GM12878 (cell line): ENCODE measurements around the gene PGF. TPM values are rescaled to one million over a fixed set of nuclear protein-coding genes. Genes with fewer than 3 reads are reported as not detected.

Experiments used
- ATF7 ChIP-seq: fragments of 450-650 bp; IDR thresholded peaks from 2 replicates; pipeline ENCODE4 v1.6.1; 2016; ENCODE audit warnings: low read depth, mild to moderate bottlenecking
- BCL3 ChIP-seq: IDR thresholded peaks from 2 replicates; pipeline ENCODE4 v1.6.1; 2011; ENCODE audit warnings: borderline replicate concordance, low read depth, mild to moderate bottlenecking, moderate library complexity, low read length; ENCODE audit not compliant: insufficient read depth, poor library complexity, severe bottlenecking
- HCFC1 ChIP-seq: fragments of 150-350 bp; IDR thresholded peaks from 2 replicates; pipeline ENCODE4 v1.6.1; 2014; ENCODE audit warnings: low read length
- MEF2A ChIP-seq: IDR thresholded peaks from 2 replicates; pipeline ENCODE4 v1.6.1; 2011; ENCODE audit warnings: low read depth, mild to moderate bottlenecking, low read length, moderate library complexity; ENCODE audit not compliant: insufficient read depth
- NBN ChIP-seq: fragments of 450-650 bp; IDR thresholded peaks from 2 replicates; pipeline ENCODE4 v1.6.1; 2016
- RCOR1 ChIP-seq: conservative IDR thresholded peaks from 2 replicates; pipeline ENCODE4 v1.6.1; 2012; ENCODE audit warnings: low read depth, low read length, improper control_type of control experiment
- SKIL ChIP-seq: fragments of 450-650 bp; IDR thresholded peaks from 2 replicates; pipeline ENCODE4 v1.6.1; 2017; ENCODE audit warnings: mild to moderate bottlenecking, low read depth, inconsistent platforms; ENCODE audit not compliant: poor library complexity, severe bottlenecking
- SMC3 ChIP-seq: IDR thresholded peaks from 2 replicates; pipeline ENCODE4 v1.6.1; 2011; ENCODE audit warnings: low read length, improper control_type of control experiment, borderline replicate concordance
- USF2 ChIP-seq: IDR thresholded peaks from 2 replicates; pipeline ENCODE4 v1.6.1; 2011; ENCODE audit warnings: low read depth, low read length, improper control_type of control experiment, borderline replicate concordance
- ZBTB40 ChIP-seq: fragments of 450-650 bp; IDR thresholded peaks from 2 replicates; pipeline ENCODE4 v1.6.1; 2016; ENCODE audit warnings: mild to moderate bottlenecking, moderate library complexity, borderline replicate concordance
- ZSCAN29 ChIP-seq: fragments of 450-650 bp; IDR thresholded peaks from 2 replicates; pipeline ENCODE4 v1.6.1; 2017; ENCODE audit warnings: mild to moderate bottlenecking, moderate library complexity
- polyA plus RNA-seq, 11 experiments: library from polyadenylated mRNA; depleted of rRNA in 4 of 11; unstranded in 6 of 11; stranded (reverse) in 5 of 11; fragments of >200 nt; fragmentation: Nextera tagmentation in 4 of 11; fragmentation: Illumina TruSeq in 1 of 11; extraction: Ambion mirVana in 4 of 11; extraction: Trizol in 1 of 11; gene quantifications; 1 replicate in 1 of 11; 2 replicates in 10 of 11; pipeline versions ENCODE4 v1.2.1 to v1.2.3, GENCODE V29; 2011 to 2016; ENCODE audit warnings: inconsistent platforms in 2 of 11, missing spikeins in 2 of 11, low read depth in 1 of 11
- total RNA-seq, 4 experiments: library from RNA; depleted of rRNA in 3 of 4; stranded (reverse); fragments of >200 nt in 3 of 4; fragmentation: Illumina TruSeq in 1 of 4; extraction: Trizol in 1 of 4; gene quantifications; 2 replicates each; pipeline versions ENCODE4 v1.2.1 to v1.2.3, GENCODE V29; 2013 to 2021
- TF ChIP-seq, protein P1 (sequence below): fragments of 450-650 bp; IDR thresholded peaks from 2 replicates; pipeline ENCODE4 v1.6.1; 2016; ENCODE audit warnings: mild to moderate bottlenecking
- TF ChIP-seq, protein P2 (sequence below): fragments of 150-350 bp; IDR thresholded peaks from 2 replicates; pipeline ENCODE4 v1.6.1; 2016; ENCODE audit warnings: low read depth, low read length
- TF ChIP-seq, protein P3 (sequence below): IDR thresholded peaks from 2 replicates; pipeline ENCODE4 v1.6.1; 2012; ENCODE audit warnings: low read length, inconsistent platforms

Gene PGF
- total and polyA plus RNA-seq, 10 of the 15 experiments (the other 5 are each of a cell fraction or from before 2014, with no cell fraction given) = 0.11 to 5.5 (median 0.63) TPM

DNA sequence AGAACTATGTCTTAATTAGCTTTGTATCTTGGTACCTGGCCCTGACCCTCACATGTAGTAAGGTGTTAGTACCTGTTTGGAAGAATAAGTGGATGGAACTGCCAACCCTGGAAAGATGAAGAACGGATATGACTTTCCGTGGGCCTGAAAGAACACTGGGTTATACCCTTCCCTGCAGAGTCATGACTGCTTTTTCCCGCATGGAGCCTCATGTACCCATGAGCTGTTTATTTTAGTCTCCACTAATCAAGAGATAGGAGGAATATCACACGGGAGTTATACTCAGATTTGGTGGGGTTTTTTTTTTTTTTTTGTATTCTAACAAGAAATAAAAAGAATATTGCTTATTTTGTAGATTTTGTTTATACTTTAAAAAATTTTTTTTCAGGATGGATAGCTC lies 57.8 kb downstream of the PGF start (continued):
- no peak for TF ChIP-seq SKIL
- TF ChIP-seq NBN = no peak
- no peak for TF ChIP-seq ATF7
- no peak for TF ChIP-seq BCL3
- TF ChIP-seq SMC3 = no peak
- TF ChIP-seq, protein P1, sequence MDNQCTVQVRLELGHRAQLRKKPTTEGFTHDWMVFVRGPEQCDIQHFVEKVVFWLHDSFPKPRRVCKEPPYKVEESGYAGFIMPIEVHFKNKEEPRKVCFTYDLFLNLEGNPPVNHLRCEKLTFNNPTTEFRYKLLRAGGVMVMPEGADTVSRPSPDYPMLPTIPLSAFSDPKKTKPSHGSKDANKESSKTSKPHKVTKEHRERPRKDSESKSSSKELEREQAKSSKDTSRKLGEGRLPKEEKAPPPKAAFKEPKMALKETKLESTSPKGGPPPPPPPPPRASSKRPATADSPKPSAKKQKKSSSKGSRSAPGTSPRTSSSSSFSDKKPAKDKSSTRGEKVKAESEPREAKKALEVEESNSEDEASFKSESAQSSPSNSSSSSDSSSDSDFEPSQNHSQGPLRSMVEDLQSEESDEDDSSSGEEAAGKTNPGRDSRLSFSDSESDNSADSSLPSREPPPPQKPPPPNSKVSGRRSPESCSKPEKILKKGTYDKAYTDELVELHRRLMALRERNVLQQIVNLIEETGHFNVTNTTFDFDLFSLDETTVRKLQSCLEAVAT = no peak
- TF ChIP-seq USF2 = no peak
- no peak for TF ChIP-seq RCOR1
- TF ChIP-seq ZSCAN29 = no peak
- TF ChIP-seq ZBTB40 = no peak
- TF ChIP-seq HCFC1 = no peak
- TF ChIP-seq, protein P2, sequence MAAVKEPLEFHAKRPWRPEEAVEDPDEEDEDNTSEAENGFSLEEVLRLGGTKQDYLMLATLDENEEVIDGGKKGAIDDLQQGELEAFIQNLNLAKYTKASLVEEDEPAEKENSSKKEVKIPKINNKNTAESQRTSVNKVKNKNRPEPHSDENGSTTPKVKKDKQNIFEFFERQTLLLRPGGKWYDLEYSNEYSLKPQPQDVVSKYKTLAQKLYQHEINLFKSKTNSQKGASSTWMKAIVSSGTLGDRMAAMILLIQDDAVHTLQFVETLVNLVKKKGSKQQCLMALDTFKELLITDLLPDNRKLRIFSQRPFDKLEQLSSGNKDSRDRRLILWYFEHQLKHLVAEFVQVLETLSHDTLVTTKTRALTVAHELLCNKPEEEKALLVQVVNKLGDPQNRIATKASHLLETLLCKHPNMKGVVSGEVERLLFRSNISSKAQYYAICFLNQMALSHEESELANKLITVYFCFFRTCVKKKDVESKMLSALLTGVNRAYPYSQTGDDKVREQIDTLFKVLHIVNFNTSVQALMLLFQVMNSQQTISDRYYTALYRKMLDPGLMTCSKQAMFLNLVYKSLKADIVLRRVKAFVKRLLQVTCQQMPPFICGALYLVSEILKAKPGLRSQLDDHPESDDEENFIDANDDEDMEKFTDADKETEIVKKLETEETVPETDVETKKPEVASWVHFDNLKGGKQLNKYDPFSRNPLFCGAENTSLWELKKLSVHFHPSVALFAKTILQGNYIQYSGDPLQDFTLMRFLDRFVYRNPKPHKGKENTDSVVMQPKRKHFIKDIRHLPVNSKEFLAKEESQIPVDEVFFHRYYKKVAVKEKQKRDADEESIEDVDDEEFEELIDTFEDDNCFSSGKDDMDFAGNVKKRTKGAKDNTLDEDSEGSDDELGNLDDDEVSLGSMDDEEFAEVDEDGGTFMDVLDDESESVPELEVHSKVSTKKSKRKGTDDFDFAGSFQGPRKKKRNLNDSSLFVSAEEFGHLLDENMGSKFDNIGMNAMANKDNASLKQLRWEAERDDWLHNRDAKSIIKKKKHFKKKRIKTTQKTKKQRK = no peak
- TF ChIP-seq, protein P3, sequence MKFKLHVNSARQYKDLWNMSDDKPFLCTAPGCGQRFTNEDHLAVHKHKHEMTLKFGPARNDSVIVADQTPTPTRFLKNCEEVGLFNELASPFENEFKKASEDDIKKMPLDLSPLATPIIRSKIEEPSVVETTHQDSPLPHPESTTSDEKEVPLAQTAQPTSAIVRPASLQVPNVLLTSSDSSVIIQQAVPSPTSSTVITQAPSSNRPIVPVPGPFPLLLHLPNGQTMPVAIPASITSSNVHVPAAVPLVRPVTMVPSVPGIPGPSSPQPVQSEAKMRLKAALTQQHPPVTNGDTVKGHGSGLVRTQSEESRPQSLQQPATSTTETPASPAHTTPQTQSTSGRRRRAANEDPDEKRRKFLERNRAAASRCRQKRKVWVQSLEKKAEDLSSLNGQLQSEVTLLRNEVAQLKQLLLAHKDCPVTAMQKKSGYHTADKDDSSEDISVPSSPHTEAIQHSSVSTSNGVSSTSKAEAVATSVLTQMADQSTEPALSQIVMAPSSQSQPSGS = no peak
- TF ChIP-seq MEF2A = no peak
